H1 (cell line): Measurements from ENCODE around the gene RTCA. TPM values are rescaled to one million over a fixed set of nuclear protein-coding genes. Genes with fewer than 3 reads are reported as not detected.

ENCODE experiments used
- CTCF ChIA-PET: fragments of 300-600 bp; sonication (Branson Sonifier 250); formaldehyde crosslinking; loops from one replicate; lab custom pipeline; 2021; ENCODE audit not compliant: partially characterized antibody; lab: Charles Lee
- POLR2A ChIA-PET: fragments of 300-600 bp; sonication (Branson Sonifier 250); formaldehyde crosslinking; loops from one replicate; lab custom pipeline; 2021; ENCODE audit warnings: inconsistent platforms; ENCODE audit not compliant: partially characterized antibody; lab: Charles Lee
- DNase-seq, 2 experiments: peaks; one replicate each; pipeline versions ENCODE4 v3.0.0 to v3.0.0-alpha.2; 2010 to 2022; ENCODE audit warnings: low spot score in 2 of 2, low read depth in 1 of 2, mixed read lengths in 1 of 2
- FAIRE-seq: peaks from 2 replicates; lab custom pipeline; 2011; peaks lifted over from hg19 to GRCh38; lab: Jason Lieb, UNC
- H2AFZ ChIP-seq: 2 replicates; pipeline ENCODE4 v1.8.1; 2012; ENCODE audit warnings: low read length, inconsistent platforms
- H2AK5ac ChIP-seq: 2 replicates; pipeline ENCODE4 v1.6.1; 2013; ENCODE audit warnings: low read depth, low read length
- H2BK120ac ChIP-seq: replicated peaks from 2 replicates; pipeline ENCODE3; 2013; ENCODE audit warnings: low read depth, low read length, inconsistent platforms
- H2BK12ac ChIP-seq: 2 replicates; pipeline ENCODE4 v1.6.1; 2013; ENCODE audit warnings: low read depth, low read length
- H2BK15ac ChIP-seq: 2 replicates; pipeline ENCODE4 v1.6.1; 2013; ENCODE audit warnings: low read length
- H2BK20ac ChIP-seq: 2 replicates; pipeline ENCODE4 v1.6.1; 2013; ENCODE audit warnings: low read length
- H2BK5ac ChIP-seq: 2 replicates; pipeline ENCODE4 v1.6.1; 2013; ENCODE audit warnings: low read depth, low read length
- H3K14ac ChIP-seq: 2 replicates; pipeline ENCODE4 v1.6.1; 2013; ENCODE audit warnings: inconsistent platforms; ENCODE audit not compliant: insufficient read length
- H3K18ac ChIP-seq: 2 replicates; pipeline ENCODE4 v1.6.1; 2013; ENCODE audit warnings: low read length; ENCODE audit errors: extremely low read depth
- H3K23ac ChIP-seq: 2 replicates; pipeline ENCODE4 v1.6.1; 2013; ENCODE audit warnings: inconsistent platforms; ENCODE audit not compliant: insufficient read length
- H3K23me2 ChIP-seq: 2 replicates; pipeline ENCODE4 v1.6.1; 2013; ENCODE audit warnings: low read depth, low read length
- H3K27ac ChIP-seq: 2 replicates; pipeline ENCODE4 v1.6.1; 2011; ENCODE audit warnings: low read depth, low read length, inconsistent platforms
- H3K27me3 ChIP-seq, 4 experiments: replicated peaks in 1 of 4; 1 replicate in 1 of 4; 2 replicates in 3 of 4; pipeline versions ENCODE4 v1.6.1 to v1.8.1; 2011 to 2013; ENCODE audit warnings: low read length in 3 of 4, mild to moderate bottlenecking in 3 of 4, inconsistent platforms in 2 of 4, mixed read lengths in 2 of 4, moderate library complexity in 1 of 4; ENCODE audit not compliant: control insufficient read depth in 3 of 4, insufficient read depth in 3 of 4; ENCODE audit errors: extremely low read depth in 1 of 4
- H3K36me3 ChIP-seq, 4 experiments: 2 replicates each; pipeline versions ENCODE4 v1.6.1 to v1.8.1; 2011 to 2013; ENCODE audit warnings: mild to moderate bottlenecking in 4 of 4, low read length in 3 of 4, moderate library complexity in 2 of 4, control low read depth in 1 of 4, inconsistent platforms in 1 of 4; ENCODE audit not compliant: insufficient read depth in 4 of 4, control insufficient read depth in 2 of 4
- H3K4ac ChIP-seq: replicated peaks from 2 replicates; pipeline ENCODE3; 2013; ENCODE audit warnings: low read length, low read depth, mixed read lengths, inconsistent platforms; ENCODE audit not compliant: insufficient read length
- H3K4me1 ChIP-seq, 4 experiments: replicated peaks in 1 of 4; 1 replicate in 1 of 4; 2 replicates in 3 of 4; pipeline versions ENCODE4 v1.6.1 to v1.8.1; 2011 to 2013; ENCODE audit warnings: low read length in 3 of 4, inconsistent platforms in 2 of 4, mixed read lengths in 1 of 4; ENCODE audit not compliant: insufficient read depth in 4 of 4, control insufficient read depth in 3 of 4
- H3K4me2 ChIP-seq, 2 experiments: 2 replicates each; pipeline versions ENCODE4 v1.6.1 to v1.8.1; 2011 to 2013; ENCODE audit warnings: low read depth in 2 of 2, low read length in 2 of 2, control low read depth in 1 of 2, inconsistent platforms in 1 of 2, mild to moderate bottlenecking in 1 of 2; ENCODE audit not compliant: insufficient read depth in 1 of 2
- H3K4me3 ChIP-seq, 4 experiments: fragments of 200-600, 300-600 bp in 1 of 4; sonication (generic), shearing (Covaris generic), sonication (Bioruptor Twin) in 1 of 4; 2 replicates each; pipeline versions ENCODE4 v1.5.1 to v1.8.1; 2011 to 2016; ENCODE audit warnings: low read length in 4 of 4, low read depth in 3 of 4, control low read depth in 2 of 4, inconsistent platforms in 2 of 4, mild to moderate bottlenecking in 2 of 4, mixed read lengths in 1 of 4, moderate library complexity in 1 of 4; ENCODE audit not compliant: insufficient read depth in 2 of 4; ENCODE audit errors: extremely low read depth in 1 of 4
- H3K56ac ChIP-seq: replicated peaks from 2 replicates; pipeline ENCODE3; 2013; ENCODE audit warnings: low read depth, mild to moderate bottlenecking, mixed read lengths, low read length, inconsistent platforms; ENCODE audit not compliant: insufficient read length
- H3K79me1 ChIP-seq: 2 replicates; pipeline ENCODE4 v1.6.1; 2013; ENCODE audit warnings: low read depth, low read length, control low read depth
- H3K79me2 ChIP-seq, 2 experiments: 2 replicates each; pipeline versions ENCODE4 v1.6.1 to v1.8.1; 2012 to 2013; ENCODE audit warnings: low read length in 2 of 2, mild to moderate bottlenecking in 2 of 2, inconsistent platforms in 1 of 2; ENCODE audit not compliant: insufficient read depth in 2 of 2, control insufficient read depth in 1 of 2
- H3K9ac ChIP-seq, 4 experiments: replicated peaks in 1 of 4; 1 replicate in 1 of 4; 2 replicates in 3 of 4; pipeline versions ENCODE4 v1.6.1 to v1.8.1; 2011 to 2013; ENCODE audit warnings: low read depth in 3 of 4, low read length in 3 of 4, control low read depth in 2 of 4, mild to moderate bottlenecking in 2 of 4, moderate library complexity in 2 of 4, inconsistent platforms in 1 of 4; ENCODE audit errors: extremely low read depth in 1 of 4
- H3K9me3 ChIP-seq, 2 experiments: 2 replicates each; pipeline versions ENCODE4 v1.6.1 to v1.8.1; 2012 to 2013; ENCODE audit warnings: mild to moderate bottlenecking in 2 of 2, moderate library complexity in 2 of 2, control low read depth in 1 of 2, inconsistent platforms in 1 of 2, low read depth in 1 of 2, low read length in 1 of 2, mixed read lengths in 1 of 2; ENCODE audit not compliant: insufficient read depth in 2 of 2
- H4K20me1 ChIP-seq, 2 experiments: replicated peaks in 1 of 2; 2 replicates each; pipeline versions ENCODE3 to v1.8.1; 2011 to 2013; ENCODE audit warnings: inconsistent platforms in 2 of 2, low read length in 2 of 2, mild to moderate bottlenecking in 1 of 2; ENCODE audit not compliant: insufficient read depth in 2 of 2, control insufficient read depth in 1 of 2
- H4K5ac ChIP-seq: 2 replicates; pipeline ENCODE4 v1.6.1; 2013; ENCODE audit warnings: low read length, low read depth, mixed read lengths, inconsistent platforms; ENCODE audit not compliant: insufficient read length
- H4K8ac ChIP-seq: 2 replicates; pipeline ENCODE4 v1.8.0; 2013; ENCODE audit warnings: mild to moderate bottlenecking, moderate library complexity, low read length, inconsistent platforms; ENCODE audit not compliant: insufficient read depth; ENCODE audit errors: extremely low read depth
- H4K91ac ChIP-seq: replicated peaks from 2 replicates; pipeline ENCODE3; 2013; ENCODE audit warnings: low read length, mixed read lengths, inconsistent platforms; ENCODE audit not compliant: insufficient read length
- EGR1 ChIP-seq: IDR thresholded peaks from 2 replicates; pipeline ENCODE4 v1.6.1; 2011; ENCODE audit warnings: low read depth, low read length, borderline replicate concordance
- RXRA ChIP-seq: IDR thresholded peaks from 2 replicates; pipeline ENCODE4 v1.6.1; 2011; ENCODE audit warnings: low read depth, mild to moderate bottlenecking, low read length, moderate library complexity; ENCODE audit not compliant: insufficient read depth
- SAP30 ChIP-seq: fragments of 300-600 bp; sonication (generic); IDR thresholded peaks from 2 replicates; pipeline ENCODE4 v1.7.1; 2012; ENCODE audit warnings: low read length, moderate library complexity, mild to moderate bottlenecking, inconsistent platforms; ENCODE audit not compliant: insufficient read depth, insufficient replicate concordance
- WGBS, 2 experiments: shearing (Covaris generic) in 1 of 2; methylation state at CpG; one replicate each; pipeline versions ENCODE4 v1.1.6 to v1.1.7; 2013 to 2015; ENCODE audit warnings: low lambda C conversion rate in 2 of 2, mixed read lengths in 2 of 2, inconsistent platforms in 1 of 2, low coverage in 1 of 2, missing lambda C conversion rate in 1 of 2; ENCODE audit not compliant: insufficient replicate concordance in 2 of 2, insufficient coverage in 1 of 2, insufficient read length in 1 of 2; ENCODE audit errors: extremely low coverage in 1 of 2, missing lambda C conversion rate in 1 of 2; 5-methylcytosine and 5-hydroxymethylcytosine counted together
- polyA plus RNA-seq, 7 experiments: library from polyadenylated mRNA; depleted of rRNA in 3 of 7; stranded (reverse) in 5 of 7; unstranded in 2 of 7; fragments of >200 nt in 5 of 7; fragments of 200-250 nt in 2 of 7; gene quantifications; 1 replicate in 5 of 7; 2 replicates in 1 of 7; 4 replicates in 1 of 7; pipeline versions ENCODE4 v1.2.1 to v1.2.3, GENCODE V29; 2011 to 2013; ENCODE audit warnings: missing spikeins in 2 of 7, mixed read lengths in 2 of 7
- total RNA-seq: library from RNA; stranded (reverse); fragmentation: NEBNext Ultra II Directional; extraction: Animal tissue kit (Norgen Biotek cat#: 25700); gene quantifications from 2 replicates; pipeline ENCODE4 v1.2.1, GENCODE V29; 2021

Gene RTCA
- total and polyA plus RNA-seq, 2 of the 8 experiments (the other 6 are each of a cell fraction or from before 2014, with no cell fraction given): 13.8 to 31.6 TPM

GRCh38 chr1:100219457-100219856 lies 46.6 kb upstream of the RTCA start:
- Histone ChIP-seq H3K4ac (no peak overlapping the region), H3K14ac (no peak overlapping the region), H4K91ac (no peak overlapping the region), H3K79me2 (no peaks in the 10 kb centered on the region), H3K9ac (no peak overlapping the region), H3K4me3 (no peak overlapping the region), H2BK12ac (no peak overlapping the region), H3K4me1 (no peaks in the 10 kb centered on the region), H2BK5ac (no peak overlapping the region), H4K20me1 (peaks cover 1 to 2% of the 10 kb centered on the region in 2 experiments), H2AFZ (no peak overlapping the region), H3K79me1 (no peaks in the 10 kb centered on the region), H2BK15ac (no peak overlapping the region), H3K23ac (no peak overlapping the region), H3K27ac (no peak overlapping the region), H3K4me2 (no peak overlapping the region), H3K36me3 (peaks cover 0 to 30% (median 11%) of the 10 kb centered on the region in 4 experiments; a peak in 6 of 8 replicates), H2BK120ac (no peak overlapping the region), H3K9me3 (no peaks in the 10 kb centered on the region), H3K23me2 (no peaks in the 10 kb centered on the region), H2BK20ac (no peak overlapping the region), H2AK5ac (no peak overlapping the region), H3K56ac (no peak overlapping the region), H3K18ac (no peak overlapping the region), H4K8ac (no peak overlapping the region), H3K27me3 (no peaks in the 10 kb centered on the region), H4K5ac (no peak overlapping the region)
- FAIRE-seq (no peak), DNase-seq (no peak)
- CTCF ChIA-PET: interaction anchor here (0.7 to 1.6 kb wide), 3 partner anchors 9 to 514 kb away, joined by 3 read pairs; no protein-coding TSS in a partner anchor
- POLR2A ChIA-PET: interaction anchor here (0.7 to 3.1 kb wide), 2 partner anchors 20 to 30 kb away, joined by 3 to 11 read pairs; partner anchors contain the start of gene DBT
- whole genome bisulfite sequencing, 2 experiments: 89% methylated on average over 6 of the region's 6 CpGs; no CpG with 5 or more reads in 1 of the 2 experiments
- TF ChIP-seq RXRA (no peak), SAP30 (no peak), EGR1 (no peak)
